GM21367 (cell line): ENCODE data around the gene TBCCD1.
"Not testable (repeated sequence)": the region's sequence is repeated elsewhere in the genome, so short reads cannot be mapped to it uniquely, and the experiment has no call there.

Experiments
- ATAC-seq: cut with Tn5 transposase; IDR thresholded peaks from one replicate; pipeline ENCODE4 v1.9.1; 2021; ENCODE audit not compliant: unreplicated experiment

TBCCD1 gene

DNA sequence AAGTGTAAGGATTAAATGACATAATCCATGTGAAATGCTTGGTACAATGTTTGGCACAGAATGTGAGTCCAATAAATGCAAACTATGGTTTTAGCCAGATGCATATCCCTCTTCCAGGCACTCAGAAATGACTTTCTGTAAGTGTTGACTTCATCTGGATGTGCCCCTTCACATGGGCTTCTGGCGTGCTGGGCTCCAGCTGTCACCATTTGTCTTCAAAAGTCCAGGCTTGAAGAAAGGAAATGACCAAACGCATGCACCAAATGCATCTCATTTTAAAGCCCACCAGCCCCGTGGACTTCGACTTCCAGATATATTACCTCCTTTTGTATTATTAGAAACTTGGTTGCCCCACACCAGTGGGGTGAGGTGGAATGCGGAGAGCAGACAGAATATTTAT is 46.7 kb downstream of the TBCCD1 start:
- ATAC-seq: no peak

DNA sequence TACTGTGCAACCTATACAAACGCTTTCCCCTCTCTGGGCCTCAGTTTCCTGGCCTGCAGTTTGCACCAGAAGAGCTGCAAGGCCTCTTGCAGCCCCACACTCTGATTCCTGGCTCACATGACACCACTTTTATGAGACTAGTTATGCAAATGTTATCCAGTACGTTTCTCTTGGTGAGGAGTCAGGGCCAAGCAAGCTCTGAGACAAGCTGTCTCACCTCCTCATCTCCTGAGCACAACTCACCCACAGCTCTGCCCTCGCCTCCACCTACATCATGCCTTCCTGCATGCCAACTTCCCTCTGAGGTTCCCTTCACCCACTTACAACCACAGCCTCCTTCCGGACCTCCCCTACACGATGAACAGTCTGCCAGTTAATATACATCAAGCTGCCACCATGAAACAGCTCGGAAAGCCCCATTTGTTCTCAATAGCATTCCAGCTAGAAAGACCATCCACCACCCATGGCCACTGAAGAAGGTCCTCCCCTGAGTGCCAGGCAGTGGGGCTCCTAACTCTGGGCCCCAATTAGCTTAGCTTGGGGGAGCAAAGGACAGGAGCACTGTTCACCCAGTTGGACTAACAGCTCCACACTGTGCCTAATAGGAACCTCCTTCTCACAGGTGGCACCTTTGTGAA is 48.0 kb downstream of the TBCCD1 start:
- ATAC-seq: no peak

DNA sequence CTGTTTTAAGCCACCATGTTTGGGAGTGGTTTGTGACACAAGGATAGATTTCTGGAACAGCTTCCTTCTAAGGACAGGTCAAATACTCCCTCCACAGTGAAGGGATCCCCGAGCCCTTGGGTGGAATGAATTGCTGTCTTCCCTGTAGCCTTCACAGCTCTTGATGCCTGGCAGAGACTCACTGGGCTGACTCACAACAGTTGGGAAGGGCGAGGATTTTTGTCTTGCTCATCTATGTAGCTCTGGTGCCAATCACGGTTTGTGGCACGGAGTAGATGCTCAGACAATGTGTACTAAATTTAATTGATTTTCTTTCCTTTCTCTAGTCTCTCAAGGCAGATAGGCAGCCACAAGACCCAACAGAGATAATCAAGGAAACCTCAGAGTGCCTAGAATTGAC is 49.9 kb downstream of the TBCCD1 start:
- no peak for ATAC-seq

DNA sequence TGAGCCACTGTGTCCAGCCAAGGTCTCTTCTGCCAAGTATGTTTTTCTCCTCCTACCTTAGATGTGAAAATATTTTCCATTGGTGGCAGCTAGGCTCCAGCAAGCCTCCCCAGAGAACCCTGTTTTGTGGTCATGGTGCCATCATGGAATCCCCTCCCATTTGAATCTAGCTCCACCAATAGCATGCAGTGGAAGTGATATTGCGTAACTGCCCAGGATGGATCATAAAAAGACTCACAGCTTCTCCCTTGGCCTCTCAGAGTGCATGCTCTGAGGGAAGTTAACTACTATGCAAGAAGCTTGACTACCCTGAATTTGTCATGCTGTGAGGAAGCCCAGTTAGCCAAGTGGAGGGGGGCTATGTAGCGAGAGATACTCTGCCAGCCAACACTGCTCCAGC is 50.5 kb downstream of the TBCCD1 start:
- no peak for ATAC-seq

DNA sequence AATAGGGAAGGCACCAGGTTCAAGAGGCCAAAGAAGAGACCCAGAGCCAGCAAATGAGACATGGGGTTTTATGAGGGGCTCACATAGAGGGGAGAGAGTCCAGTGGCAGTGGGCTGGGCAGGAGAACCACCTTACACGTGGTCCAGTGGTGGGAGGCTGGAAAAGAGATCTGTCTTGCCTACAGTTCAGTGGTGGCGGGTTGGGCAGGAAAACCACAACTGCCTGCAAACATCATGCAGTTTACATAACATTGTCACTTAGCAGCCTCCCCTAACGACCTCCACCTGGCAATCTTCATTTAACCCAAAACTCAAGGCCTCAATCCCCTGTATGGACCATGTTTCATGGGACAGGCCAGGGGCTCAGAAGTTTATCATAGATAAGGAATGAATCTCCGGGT is 52.0 kb downstream of the TBCCD1 start:
- ATAC-seq: no peak

DNA sequence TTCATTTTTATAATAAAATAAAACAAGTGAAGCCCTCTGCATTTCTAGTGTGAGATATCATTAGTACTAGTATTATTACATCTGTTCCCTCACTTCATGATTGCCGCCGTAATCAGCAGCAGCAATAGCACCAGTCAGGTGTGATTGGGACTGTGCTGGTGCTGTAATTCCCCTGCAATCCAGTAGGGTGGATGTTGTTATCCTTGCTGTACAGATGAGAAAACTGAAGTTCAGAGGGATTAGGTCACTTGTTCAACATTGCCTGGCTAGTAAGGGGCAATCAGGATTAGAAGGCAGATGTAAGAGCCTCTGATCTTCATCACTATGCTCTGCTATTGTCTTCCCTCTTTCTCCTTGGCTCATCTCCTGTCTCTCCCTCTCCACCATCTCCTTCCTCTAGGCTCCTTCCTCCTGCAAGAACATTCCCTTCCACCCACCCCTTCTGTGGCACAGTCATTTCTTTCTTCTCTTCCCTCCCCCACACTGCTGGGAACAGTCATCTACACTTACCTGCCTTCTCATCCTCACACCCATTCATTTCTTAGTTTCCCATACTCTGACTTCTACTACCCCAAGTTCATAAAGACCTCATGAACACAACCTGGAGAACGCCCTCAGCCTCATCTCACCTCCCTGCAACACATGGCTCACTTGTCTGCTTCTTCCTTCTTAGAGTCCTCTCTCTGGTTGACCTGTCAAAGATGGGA is 52.7 kb downstream of the TBCCD1 start:
- ATAC-seq: no peak

DNA sequence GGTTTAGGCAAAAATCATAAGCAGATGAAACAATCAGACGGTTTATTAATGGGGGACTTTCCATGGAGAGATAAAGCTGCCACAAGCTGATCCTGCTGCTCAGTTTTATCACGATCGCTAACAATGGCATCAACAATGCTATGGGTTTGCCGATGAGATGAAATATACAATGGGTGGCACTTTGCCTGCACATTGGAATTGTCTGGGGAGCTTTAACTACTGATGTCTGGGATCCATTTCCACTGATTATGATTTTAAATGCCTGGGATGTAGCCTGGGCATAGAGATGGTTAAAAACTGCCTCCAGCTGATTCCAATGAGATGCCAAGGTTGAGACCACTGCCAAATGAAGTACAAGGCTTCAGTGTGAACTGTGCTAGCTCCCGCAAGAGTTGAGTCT is 53.8 kb downstream of the TBCCD1 start:
- no peak for ATAC-seq

DNA sequence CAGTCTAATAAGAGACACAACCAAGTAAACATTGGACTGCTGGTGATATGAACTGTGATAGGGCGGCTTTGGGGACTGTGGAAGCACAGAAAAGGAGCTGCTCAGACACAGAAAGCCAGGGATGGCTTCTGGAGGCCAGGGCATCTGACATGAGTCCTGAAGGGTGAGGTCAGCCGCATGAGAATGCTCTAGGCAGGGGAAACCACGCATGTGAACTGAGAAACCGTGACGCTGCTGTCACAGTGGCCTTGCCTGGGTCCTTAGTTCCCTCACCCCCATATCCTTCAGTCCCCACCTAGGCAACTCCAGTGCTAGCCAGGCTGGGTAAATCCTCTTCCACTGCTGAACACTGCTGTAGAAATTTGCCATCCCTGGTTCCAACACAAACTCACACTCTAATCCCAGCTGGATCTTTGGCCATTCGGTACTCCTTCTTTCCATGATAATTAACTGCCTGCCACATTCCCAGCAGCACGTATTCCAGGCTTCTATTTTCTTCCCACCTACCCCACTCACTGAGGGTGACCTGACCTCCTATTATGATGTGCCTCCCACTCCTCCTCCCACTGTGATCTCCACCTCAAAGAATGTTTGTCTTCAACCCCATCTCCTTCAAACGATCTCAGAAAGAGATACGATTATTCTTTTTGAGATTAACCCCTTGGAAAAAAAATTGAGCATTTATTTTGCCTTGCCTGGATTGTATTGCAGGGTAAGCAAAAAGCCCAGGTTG is 54.4 kb downstream of the TBCCD1 start:
- no peak for ATAC-seq

DNA sequence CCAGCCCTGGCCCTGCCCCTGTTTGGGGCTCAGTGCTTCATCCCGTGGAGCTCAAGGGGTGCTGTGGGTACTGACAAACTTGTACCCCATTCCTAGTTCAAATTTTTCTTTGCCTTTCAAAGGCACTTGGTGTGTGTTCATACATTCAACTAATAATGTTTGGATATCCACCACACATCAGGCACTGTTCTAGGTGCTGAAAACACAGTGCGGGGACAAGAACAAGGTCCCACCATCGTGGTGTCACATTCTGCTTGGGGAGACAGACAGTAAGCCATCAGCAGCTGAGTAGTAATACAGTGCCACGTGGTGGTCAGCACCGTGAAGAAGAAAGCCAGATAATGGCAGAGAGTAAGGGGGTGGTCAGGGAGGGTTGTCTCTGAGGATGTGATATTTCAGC is 55.4 kb downstream of the TBCCD1 start:
- no peak for ATAC-seq

DNA sequence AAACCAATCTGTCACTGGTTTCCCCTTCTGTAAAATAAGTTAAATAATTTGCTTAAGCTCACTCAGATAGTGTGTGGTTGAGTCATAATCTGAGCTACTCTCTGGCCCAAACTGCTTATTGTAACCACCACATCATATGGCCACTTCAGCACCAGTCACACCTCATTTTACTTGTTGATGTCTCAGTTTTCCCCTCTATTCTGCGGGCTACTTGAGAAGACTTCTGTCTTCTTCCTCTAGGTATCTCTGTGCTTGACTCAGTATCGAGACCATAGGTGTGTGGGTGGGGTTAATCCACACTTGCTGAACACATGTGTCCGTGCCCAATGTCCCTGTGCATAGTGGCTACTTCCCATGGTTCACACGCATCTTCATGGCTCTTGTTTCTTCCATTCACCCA is 55.9 kb downstream of the TBCCD1 start:
- peak; percentile 59 for ATAC-seq

DNA sequence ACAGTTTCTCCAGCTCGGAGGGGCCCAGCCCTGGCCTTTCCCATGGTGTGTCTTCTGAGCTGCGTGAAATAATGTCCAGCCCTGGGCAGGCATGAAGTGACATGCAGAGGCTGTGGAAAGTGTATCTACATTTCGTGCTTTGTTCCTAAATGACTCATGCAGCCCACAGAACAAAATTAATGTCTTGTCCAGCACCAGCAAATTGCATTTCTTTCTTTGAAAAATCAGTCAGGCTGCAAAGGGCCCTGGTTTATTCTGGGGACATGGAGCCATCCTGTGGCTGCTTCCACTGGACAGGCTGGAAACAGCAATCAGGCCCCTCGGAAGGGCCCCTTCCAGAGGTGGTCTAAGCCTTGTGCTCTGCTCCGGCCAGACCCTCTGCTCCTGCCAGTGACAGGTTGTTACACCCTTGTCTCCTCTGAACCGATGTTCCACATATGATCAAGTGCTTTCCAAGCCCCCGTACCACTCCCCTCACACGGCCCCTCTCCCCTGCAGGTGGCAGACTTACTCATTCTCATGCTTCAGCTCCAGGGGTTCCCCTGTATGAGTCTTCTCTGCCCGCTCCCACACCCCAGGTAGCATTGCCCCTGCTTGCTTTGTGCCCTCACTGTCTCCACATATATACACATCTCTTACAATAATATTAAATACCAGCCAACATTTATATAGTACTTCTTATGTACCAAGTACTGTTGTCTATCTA is 56.6 kb downstream of the TBCCD1 start:
- ATAC-seq: no peak

DNA sequence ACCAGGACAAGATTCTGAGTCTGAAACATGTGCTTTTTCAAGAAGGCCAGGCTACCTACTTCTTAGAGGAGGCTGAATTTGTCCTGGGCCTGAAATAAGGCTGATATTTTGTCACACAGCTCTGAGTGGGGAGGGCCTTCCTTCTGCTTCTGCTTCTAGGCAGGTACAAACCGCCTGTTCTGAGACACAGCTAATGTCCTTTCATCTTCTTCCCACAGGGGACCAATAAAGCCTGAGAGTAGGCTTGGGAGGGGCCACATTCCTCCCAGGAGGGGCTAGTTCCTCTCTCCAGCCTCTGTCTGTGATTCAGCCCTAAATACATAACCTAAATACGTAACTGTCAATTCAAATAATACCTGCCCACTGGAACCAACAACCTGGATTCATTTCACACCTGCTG is 57.7 kb downstream of the TBCCD1 start:
- no peak for ATAC-seq

DNA sequence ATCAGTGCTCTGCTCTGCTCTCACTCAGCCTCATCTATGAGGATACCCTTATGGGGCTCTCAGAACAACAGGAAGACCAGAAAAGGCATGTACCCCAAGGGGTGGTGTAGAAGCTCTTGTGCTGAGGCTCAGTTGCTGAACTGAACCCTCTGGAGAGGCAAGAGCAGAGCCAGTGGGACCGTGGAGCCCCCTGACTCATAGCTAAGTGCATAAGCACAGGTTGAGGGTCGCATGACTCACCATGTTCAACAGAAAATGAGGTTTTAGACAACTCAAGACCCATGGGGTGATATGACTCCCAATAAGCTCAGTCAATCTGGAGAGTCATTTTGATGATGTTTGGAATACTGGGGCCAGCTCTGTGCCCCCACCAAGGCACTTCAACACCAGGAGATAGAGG is 60.3 kb downstream of the TBCCD1 start:
- no peak for ATAC-seq

DNA sequence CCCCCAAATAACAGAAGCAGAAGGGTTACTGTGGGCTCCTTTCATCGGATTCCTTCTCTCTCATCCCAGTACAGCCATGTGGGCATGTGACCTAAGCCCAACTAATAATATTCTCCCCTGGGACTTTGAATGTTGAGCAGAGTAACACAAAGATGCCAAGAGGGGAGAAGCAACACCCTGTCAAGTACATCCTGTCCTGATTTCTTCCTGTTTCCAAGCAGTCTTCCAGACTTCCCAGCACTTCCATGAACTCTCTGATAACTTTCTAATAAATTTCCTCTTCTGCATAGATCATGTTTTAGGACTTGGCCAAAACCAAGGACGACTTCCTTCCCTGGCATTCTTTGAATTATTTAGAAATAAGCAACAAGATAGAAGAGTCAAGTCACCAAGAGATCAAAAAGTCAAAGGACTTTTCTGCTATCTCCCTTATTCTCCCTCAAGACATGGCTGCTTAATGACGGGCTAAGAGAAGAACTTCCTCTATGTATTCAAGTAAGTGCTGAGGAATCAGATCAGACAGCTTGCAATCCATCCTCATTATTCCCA is 60.9 kb downstream of the TBCCD1 start:
- ATAC-seq: no peak

DNA sequence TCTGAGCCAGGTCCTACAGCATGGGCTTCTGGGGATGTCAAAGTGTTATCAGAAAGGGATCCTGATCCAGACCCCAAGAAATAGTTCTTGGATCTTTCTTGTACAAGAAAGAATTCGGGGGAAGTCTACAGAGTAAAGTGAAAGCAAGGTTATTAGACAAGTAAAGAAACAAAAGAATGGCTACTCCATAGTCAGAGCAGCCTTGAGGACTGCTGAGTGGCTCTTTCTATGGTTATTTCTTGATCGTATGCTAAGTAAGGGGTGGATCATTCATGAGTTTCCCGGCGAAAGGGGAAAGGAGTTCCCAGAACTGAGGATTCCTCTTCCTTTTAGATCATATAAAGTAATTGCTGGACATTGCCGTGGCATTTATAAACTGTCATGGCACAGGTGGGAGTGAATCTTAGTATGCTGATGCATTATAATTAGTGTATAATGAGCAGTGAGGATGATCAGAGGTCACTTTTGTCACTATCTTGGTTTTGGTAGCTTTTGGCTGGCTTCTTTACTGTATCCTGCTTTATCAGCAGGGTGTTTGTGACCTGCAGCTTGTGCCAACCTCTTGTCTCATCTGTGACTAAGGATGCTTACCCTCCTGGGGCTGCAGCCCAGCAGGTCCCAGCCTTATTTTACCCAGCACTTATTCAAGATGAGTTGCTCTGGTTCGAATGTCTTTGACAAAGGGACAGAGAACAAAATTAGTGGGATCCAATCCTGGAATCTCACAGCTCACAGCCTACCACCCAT is 64.0 kb downstream of the TBCCD1 start:
- ATAC-seq: no peak

DNA sequence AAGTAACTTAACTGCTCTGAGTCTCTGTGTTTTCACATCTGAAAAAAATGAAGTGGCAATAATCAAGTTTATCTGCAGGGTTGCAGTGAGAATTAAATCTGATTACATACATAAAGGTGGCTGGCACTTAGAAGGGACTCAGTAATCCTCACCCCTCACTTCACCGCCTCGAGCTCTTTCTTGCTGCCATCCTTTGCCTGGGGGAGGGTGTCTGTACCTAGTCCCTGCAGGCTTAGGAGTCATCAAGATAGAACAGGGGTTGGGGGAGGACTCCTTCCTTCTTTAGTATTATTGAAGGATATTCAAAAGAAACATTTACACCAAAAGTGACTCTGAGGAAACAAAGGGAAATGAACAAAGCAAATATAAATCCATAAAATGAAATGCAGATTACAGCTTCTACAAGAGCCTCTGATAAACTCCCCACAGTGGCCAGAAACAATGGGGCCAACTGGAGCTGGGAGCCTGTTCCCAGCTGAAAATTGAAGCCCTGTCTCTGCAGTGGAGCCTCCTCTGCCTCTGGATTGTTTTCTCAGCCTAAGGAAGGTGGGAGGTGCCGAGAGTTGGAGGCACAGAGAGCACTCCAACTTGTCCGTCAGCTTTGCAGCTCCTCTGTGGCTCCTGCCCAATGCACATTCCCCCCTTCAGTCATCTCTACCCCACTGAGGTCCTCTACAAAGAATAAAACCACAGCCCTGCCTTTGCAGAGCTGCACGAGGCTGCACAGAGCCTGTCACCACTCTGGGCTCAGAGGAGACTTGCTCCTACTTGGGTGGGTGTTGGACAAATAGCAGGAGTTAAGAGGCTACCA is 64.8 kb downstream of the TBCCD1 start:
- no peak for ATAC-seq

DNA sequence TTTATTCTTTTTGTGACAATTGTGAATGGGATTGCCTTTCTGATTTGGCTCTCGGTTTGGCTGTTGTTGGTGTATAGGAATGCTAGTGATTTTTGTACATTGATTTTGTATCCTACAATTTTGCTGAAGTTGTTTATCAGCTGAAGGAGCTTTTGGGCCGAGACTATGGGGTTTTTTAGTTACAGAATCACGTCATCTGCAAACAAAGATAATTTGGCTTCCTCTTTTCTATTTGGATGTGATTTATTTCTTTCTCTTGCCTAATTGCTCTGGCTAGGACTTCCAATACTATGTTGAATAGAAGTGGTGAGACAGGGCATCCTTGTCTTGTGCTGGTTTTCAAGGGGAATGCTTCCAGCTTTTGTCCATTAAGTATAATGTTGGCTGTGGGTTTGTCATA is 67.2 kb downstream of the TBCCD1 start:
- not testable (repeated sequence) for ATAC-seq

DNA sequence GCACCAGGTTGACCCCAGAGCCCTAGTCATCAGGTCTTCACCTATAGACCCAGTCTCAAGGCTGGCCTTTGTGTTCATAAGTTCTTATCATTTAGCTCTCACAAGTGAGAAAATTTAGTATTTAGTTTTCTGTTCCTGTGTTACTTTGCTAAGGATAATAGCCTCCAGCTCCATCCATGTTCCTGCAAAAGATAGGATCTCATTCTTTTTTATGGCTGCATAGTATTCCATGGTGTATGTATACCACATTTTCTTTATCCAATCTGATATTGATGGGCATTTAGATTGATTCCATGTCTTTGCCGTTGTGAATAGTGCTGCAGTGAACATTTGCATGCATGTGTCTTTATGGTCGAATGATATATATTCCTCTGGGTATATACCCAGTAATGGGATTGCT is 69.1 kb downstream of the TBCCD1 start:
- ATAC-seq: not testable (repeated sequence)

DNA sequence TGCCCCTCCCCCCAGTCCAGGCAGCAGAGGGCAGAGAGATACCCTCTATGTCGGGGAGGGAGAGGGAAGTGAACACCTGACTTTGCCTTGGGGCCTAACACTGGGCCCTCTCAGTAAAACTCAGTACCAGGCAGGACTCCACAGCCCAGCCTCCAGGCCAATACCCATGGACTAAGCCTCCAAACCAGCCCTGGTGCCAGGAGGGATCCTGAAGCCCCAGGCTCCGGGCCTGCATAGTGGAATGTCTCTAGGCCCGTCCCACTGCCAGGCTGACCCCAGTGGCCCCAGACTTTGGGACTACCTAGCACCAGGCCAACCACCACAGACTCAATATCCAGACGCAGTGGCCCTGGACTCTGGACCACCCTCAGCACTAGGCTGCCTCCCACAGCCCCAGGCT is 69.5 kb downstream of the TBCCD1 start:
- no peak for ATAC-seq

DNA sequence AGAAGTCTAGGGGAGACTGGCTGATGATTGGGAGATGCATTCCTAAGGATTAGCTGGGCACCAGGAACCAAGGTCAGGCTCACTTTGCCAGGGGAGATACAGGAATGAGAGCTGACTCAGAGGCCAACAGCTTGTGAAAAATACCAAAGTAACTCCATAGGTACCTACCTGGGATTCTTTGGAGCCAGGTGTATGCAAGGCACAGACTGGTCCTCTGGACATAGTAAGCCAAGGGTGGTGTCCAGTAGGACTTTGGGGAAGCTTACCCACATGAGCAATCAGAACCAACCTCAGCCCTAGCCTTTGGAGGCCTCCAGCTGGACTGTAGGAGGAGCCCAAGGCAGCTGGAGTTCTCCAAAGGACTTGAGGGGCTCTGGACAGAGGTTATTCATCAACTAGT is 70.5 kb downstream of the TBCCD1 start:
- no peak for ATAC-seq
